ENCODE results near the gene ENTPD6.
"Not testable (repeated sequence)": the region's sequence is repeated elsewhere in the genome, so short reads cannot be mapped to it uniquely, and the experiment has no call there.

ENTPD6 gene

GRCh38 chr20:25223765-25224720 is 28.5 kb downstream of the ENTPD6 start:
- DNase-seq (ENCODE audit: low spot score) = no peak

GRCh38 chr20:25224941-25225340 is 29.4 kb downstream of the ENTPD6 start:
- DNase-seq (ENCODE audit: low spot score) = no peak

GRCh38 chr20:25225642-25226432 is 30.3 kb downstream of the ENTPD6 start:
- DNase-seq (ENCODE audit: low spot score) = no peak

- no peak for DNase-seq (ENCODE audit: low spot score)
Observed at GRCh38 chr20:25226433-25227316, 31.2 kb downstream of the ENTPD6 start.

GRCh38 chr20:25227317-25227831 is 31.9 kb downstream of the ENTPD6 start:
- DNase-seq (ENCODE audit: low spot score) = no peak

GRCh38 chr20:25229486-25230165 is 34.1 kb downstream of the ENTPD6 start:
- DNase-seq (ENCODE audit: low spot score) = no peak

- no peak for DNase-seq (ENCODE audit: low spot score)
Observed at GRCh38 chr20:25230166-25230831, 34.8 kb downstream of the ENTPD6 start.

GRCh38 chr20:25233016-25233772 is 37.7 kb downstream of the ENTPD6 start:
- DNase-seq (ENCODE audit: low spot score) = no peak

- DNase-seq (ENCODE audit: low spot score) = not testable (repeated sequence)
Observed at GRCh38 chr20:25234009-25234849, 38.7 kb downstream of the ENTPD6 start.

GRCh38 chr20:25236450-25237304 is 41.2 kb downstream of the ENTPD6 start:
- DNase-seq (ENCODE audit: low spot score) = no peak

- no peak for DNase-seq (ENCODE audit: low spot score)
Observed at GRCh38 chr20:25237610-25238318, 42.3 kb downstream of the ENTPD6 start.

GRCh38 chr20:25238319-25239037 is 43.0 kb downstream of the ENTPD6 start:
- no peak for DNase-seq (ENCODE audit: low spot score)

- no peak for DNase-seq (ENCODE audit: low spot score)
Observed at GRCh38 chr20:25239387-25240370, 44.2 kb downstream of the ENTPD6 start.

GRCh38 chr20:25240851-25241658 is 45.5 kb downstream of the ENTPD6 start:
- DNase-seq (ENCODE audit: low spot score) = not testable (repeated sequence)

- not testable (repeated sequence) for DNase-seq (ENCODE audit: low spot score)
Observed at GRCh38 chr20:25241659-25241955, 46.1 kb downstream of the ENTPD6 start.

Data from ecto neural progenitor cell (in vitro differentiated cells).